ENCODE results near the gene ARHGEF10L.

GRCh38 chr1:17538010-17538409 lies 1.5 kb upstream of the ARHGEF10L start:
- TF ChIP-seq, protein P1, sequence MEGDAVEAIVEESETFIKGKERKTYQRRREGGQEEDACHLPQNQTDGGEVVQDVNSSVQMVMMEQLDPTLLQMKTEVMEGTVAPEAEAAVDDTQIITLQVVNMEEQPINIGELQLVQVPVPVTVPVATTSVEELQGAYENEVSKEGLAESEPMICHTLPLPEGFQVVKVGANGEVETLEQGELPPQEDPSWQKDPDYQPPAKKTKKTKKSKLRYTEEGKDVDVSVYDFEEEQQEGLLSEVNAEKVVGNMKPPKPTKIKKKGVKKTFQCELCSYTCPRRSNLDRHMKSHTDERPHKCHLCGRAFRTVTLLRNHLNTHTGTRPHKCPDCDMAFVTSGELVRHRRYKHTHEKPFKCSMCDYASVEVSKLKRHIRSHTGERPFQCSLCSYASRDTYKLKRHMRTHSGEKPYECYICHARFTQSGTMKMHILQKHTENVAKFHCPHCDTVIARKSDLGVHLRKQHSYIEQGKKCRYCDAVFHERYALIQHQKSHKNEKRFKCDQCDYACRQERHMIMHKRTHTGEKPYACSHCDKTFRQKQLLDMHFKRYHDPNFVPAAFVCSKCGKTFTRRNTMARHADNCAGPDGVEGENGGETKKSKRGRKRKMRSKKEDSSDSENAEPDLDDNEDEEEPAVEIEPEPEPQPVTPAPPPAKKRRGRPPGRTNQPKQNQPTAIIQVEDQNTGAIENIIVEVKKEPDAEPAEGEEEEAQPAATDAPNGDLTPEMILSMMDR (IDR thresholded peaks at IDR 0.05; ENCODE audit: insufficient read depth, low read length), result no peak
- no peak for TF ChIP-seq POLR2AphosphoS5 (IDR thresholded peaks at IDR 0.05; ENCODE audit: low read depth)
